BLaER1 treated with 17β-estradiol and CSF1 and Interleukin-3, amounts not matched to agents 10 nM and 100 nM (cell line): Measurements from ENCODE around the gene MAB21L4.

ENCODE experiments used
- H3K27ac ChIP-seq, 11 experiments: shearing (Covaris generic); formaldehyde crosslinking; 2 replicates each; pipeline ENCODE4 v1.8.1; 2022
- H3K27me3 ChIP-seq, 11 experiments: shearing (Covaris generic); formaldehyde crosslinking; 2 replicates each; pipeline ENCODE4 v1.8.1; 2022
- H3K36me3 ChIP-seq, 11 experiments: shearing (Covaris generic); formaldehyde crosslinking; 2 replicates each; pipeline ENCODE4 v1.8.1; 2022
- H3K4me1 ChIP-seq, 10 experiments: shearing (Covaris generic); formaldehyde crosslinking; 2 replicates each; pipeline ENCODE4 v1.8.1; 2022
- H3K4me2 ChIP-seq, 11 experiments: shearing (Covaris generic); formaldehyde crosslinking; 2 replicates each; pipeline ENCODE4 v1.8.1; 2022
- H3K4me3 ChIP-seq, 10 experiments: shearing (Covaris generic); formaldehyde crosslinking; 2 replicates each; pipeline ENCODE4 v1.8.1; 2022
- H3K9ac ChIP-seq, 11 experiments: shearing (Covaris generic); formaldehyde crosslinking; 2 replicates each; pipeline ENCODE4 v1.8.1; 2022
- H3K9me3 ChIP-seq, 11 experiments: shearing (Covaris generic); formaldehyde crosslinking; replicated peaks in 1 of 11; 2 replicates each; pipeline ENCODE4 v1.8.1; 2022
- H4K20me1 ChIP-seq, 11 experiments: shearing (Covaris generic); formaldehyde crosslinking; 2 replicates each; pipeline ENCODE4 v1.8.1; 2022
- Cebpa-rat ChIP-seq, 11 experiments: shearing (Covaris generic); IDR thresholded peaks; 2 replicates each; pipeline ENCODE4 v1.8.1; 2022

The MAB21L4 gene

DNA sequence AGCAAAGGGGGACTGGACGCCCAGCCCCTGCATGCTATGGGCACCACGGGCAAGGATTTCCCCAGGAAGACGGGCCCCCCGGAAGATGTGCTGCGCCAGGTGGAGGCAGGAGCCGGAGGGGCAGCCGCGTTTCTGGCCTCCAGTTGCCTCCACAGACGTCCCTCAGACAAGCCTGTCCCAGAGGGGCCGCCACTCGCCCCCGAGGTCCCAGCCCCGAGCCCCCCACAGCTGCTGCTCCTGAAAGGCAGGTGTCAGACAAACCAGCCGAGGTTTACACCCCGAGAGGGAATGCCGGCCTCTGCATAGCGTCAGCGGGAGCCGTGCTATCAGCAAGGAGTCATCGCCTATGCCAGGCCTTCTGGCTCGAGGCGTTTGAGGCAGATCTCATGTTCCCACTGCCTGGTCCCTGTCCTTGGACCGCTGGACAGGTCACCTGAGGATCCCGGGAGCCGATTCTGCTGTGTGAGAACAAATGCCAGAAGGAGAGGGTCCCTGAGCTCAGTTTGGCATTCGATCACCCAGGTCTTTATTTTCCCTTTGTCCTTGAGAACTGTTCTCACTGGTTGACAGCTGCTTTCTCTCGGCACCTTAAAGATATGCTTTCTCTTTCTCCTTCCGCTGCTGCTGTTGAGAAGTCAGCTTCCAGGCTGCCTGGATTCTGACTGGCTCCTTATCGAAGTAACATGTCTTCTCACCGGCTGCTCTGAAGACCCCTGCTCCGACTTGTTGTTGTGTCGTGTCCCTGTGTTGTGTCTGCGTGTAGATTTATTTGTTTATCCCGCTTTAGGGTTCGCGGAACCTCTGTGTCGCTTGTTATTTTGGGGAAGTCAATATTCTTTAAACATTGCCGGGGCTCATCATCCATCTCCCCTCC is 30.8 kb upstream of the MAB21L4 start:
- TF ChIP-seq Cebpa-rat (IDR thresholded peaks at IDR 0.05), result no peak
- no peaks in the 10 kb centered on the region for H3K27me3 ChIP-seq
- H3K9ac ChIP-seq, result peak overlapping the region in 1 of 11 experiments; percentile 34; a peak in 2 of 22 replicates
- H4K20me1 ChIP-seq, result peaks cover 0 to 16% (median 0%) of the 10 kb centered on the region in 11 experiments; a peak in 3 of 22 replicates
- H3K4me1 ChIP-seq, result peaks cover 0 to 40% (median 24%) of the 10 kb centered on the region in 10 experiments; a peak in 14 of 20 replicates
- H3K4me2 ChIP-seq, result peak overlapping the region in 6 of 11 experiments; percentile 7 to 38 (median 18); a peak in 8 of 22 replicates
- no peaks in the 10 kb centered on the region for H3K36me3 ChIP-seq
- H3K27ac ChIP-seq, result no peak overlapping the region
- H3K9me3 ChIP-seq, result no peaks in the 10 kb centered on the region
- no peak overlapping the region for H3K4me3 ChIP-seq

DNA sequence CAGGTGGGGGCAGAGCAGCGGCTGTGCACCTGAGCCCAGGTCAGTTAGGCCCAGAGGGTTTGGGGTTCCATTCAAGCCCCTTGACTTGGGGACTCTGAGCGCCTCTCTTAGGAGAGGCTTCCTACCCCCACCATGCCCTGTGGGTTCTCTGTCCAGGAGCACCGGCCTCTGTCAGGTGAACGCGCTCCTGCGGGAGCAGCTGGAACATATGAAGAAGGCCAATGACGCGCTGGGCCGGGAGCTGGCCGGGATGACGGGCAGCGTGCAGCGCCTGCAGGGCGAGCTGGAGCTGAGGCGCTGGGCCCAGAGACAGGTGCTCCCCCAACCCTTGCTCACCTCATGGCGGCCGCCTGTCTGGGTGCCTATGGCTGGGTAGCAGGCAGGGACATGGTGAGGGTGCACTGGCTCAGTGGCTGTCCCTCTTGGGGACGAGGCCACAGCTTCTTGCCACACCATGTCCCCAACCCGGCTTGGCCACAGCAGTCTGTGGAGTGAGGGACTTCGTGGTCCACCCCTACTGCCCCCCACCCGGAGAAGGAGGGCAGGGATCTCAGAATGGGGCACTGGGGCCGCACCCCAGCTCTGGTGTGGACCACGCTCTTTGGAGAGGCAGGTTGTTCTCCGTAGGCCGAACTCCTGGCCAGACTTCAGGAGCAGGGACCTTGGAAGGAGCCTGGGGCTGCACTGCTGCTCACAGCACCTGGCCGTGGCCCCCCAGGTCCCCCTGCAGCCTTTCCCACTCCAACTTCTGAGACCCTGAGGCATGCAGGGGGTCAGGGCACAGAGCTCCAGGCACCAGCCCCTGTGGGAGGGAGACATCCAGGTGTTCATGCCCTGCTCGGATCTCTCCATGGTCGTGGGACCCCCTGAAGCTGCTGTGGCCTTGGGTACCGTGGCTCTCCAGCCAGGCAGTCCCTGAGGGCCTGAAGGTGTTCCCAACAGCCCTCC is 29.9 kb upstream of the MAB21L4 start:
- Histone ChIP-seq H3K4me1 (peaks cover 0 to 40% (median 20%) of the 10 kb centered on the region in 10 experiments; a peak in 13 of 20 replicates), H3K4me2 (peak overlapping the region in 4 of 11 experiments; percentile 7 to 38 (median 16); a peak in 7 of 22 replicates), H3K27ac (no peak overlapping the region), H3K4me3 (no peak overlapping the region), H3K9ac (no peak overlapping the region), H4K20me1 (peaks cover 0 to 26% (median 0%) of the 10 kb centered on the region in 11 experiments; a peak in 3 of 22 replicates), H3K27me3 (no peaks in the 10 kb centered on the region), H3K9me3 (no peaks in the 10 kb centered on the region), H3K36me3 (no peaks in the 10 kb centered on the region)
- no peak for TF ChIP-seq Cebpa-rat (IDR thresholded peaks at IDR 0.05)

DNA sequence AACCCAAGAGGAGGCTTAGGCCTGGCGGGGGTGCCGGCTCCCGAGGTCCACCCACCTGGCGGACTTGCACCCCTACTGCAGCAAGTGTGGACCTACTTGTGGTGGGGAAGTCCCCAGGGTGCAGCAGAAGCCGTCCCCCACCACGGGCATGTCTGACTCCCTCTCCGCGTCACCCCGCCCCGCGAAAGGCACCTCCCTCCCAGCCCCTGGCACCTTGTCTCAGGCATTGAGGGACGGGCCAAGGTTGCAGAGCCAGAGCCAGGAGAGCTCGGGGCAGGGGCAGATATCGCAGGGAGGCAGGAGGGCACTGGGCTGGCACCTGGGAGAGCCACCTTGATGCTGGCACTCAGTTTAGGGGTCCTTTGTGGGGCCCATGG is 29.2 kb upstream of the MAB21L4 start:
- no peak overlapping the region for H3K9ac ChIP-seq
- H3K4me1 ChIP-seq, result peaks cover 0 to 37% (median 19%) of the 10 kb centered on the region in 10 experiments; a peak in 13 of 20 replicates
- no peak overlapping the region for H3K4me2 ChIP-seq
- H3K9me3 ChIP-seq, result no peaks in the 10 kb centered on the region
- peaks cover 0 to 32% (median 0%) of the 10 kb centered on the region in 11 experiments; a peak in 3 of 22 replicates for H4K20me1 ChIP-seq
- no peak overlapping the region for H3K27ac ChIP-seq
- TF ChIP-seq Cebpa-rat (IDR thresholded peaks at IDR 0.05), result no peak
- no peaks in the 10 kb centered on the region for H3K36me3 ChIP-seq
- H3K4me3 ChIP-seq, result no peak overlapping the region
- no peaks in the 10 kb centered on the region for H3K27me3 ChIP-seq

DNA sequence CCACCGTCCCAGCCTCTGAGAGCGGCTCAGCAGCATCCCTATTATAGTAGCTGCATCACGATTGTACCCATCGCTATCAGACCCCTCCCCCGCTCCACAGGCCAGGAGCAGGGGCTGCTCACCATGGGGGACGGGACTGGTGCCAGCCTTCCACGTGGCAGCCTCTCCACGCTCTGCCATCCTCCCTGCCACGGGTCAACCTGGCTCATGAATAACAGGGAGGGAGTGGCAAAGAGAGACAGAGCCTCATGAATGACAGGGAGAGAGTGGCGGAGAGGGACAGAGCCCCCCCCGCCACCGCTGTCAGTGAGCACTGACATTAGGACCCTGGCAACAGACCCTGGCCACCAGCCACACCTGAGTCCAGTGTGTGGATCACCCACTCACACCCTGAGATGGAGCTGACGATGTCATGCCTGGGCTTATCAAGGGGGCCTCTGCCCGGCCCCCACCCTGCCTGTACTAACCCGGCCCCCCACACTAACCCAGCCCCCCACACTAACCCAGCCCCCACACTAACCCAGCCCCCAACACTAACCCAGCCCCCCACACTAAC is 27.1 kb upstream of the MAB21L4 start:
- Histone ChIP-seq H3K9me3 (no peaks in the 10 kb centered on the region), H3K4me3 (no peak overlapping the region), H3K9ac (peak overlapping the region in 1 of 11 experiments; percentile 16; a peak in 1 of 22 replicates), H4K20me1 (peaks cover 0 to 41% (median 0%) of the 10 kb centered on the region in 11 experiments; a peak in 3 of 22 replicates), H3K27me3 (no peaks in the 10 kb centered on the region), H3K27ac (no peak overlapping the region), H3K4me2 (peak overlapping the region in 4 of 11 experiments; percentile 41 to 69 (median 56); a peak in 5 of 22 replicates), H3K4me1 (peaks cover 0 to 46% (median 25%) of the 10 kb centered on the region in 10 experiments; a peak in 13 of 20 replicates), H3K36me3 (no peaks in the 10 kb centered on the region)
- no peak for TF ChIP-seq Cebpa-rat (IDR thresholded peaks at IDR 0.05)

- Histone ChIP-seq H3K4me1 (peaks cover 0 to 53% (median 32%) of the 10 kb centered on the region in 10 experiments; a peak in 15 of 20 replicates), H3K4me2 (peak overlapping the region in 8 of 11 experiments; percentile 31 to 69 (median 52); a peak in 12 of 22 replicates), H3K27ac (no peak overlapping the region), H3K27me3 (peaks cover 0 to under 1% (median 0%) of the 10 kb centered on the region in 11 experiments; a peak in 1 of 22 replicates), H4K20me1 (peaks cover 0 to 42% (median 0%) of the 10 kb centered on the region in 11 experiments; a peak in 4 of 22 replicates), H3K36me3 (no peaks in the 10 kb centered on the region), H3K9ac (peak overlapping the region in 3 of 11 experiments; percentile 6 to 16 (median 11); a peak in 2 of 22 replicates), H3K9me3 (no peaks in the 10 kb centered on the region), H3K4me3 (no peak overlapping the region)
- no peak for TF ChIP-seq Cebpa-rat (IDR thresholded peaks at IDR 0.05)
Measured at GRCh38 chr2:240922245-240922981, 26.5 kb upstream of the MAB21L4 start.

DNA sequence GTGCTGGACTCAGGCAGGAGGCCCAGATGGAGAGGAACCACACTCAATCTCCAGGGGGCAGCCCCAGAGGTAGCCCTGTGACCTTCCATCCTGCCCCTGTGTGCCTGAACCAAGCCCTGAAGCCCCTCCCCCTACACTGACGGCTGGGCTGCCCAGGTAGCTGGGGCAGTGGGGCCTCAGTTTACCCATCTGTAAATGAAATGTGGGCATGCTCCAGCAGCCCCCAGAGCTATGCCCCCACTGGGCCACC is 26.0 kb upstream of the MAB21L4 start:
- Histone ChIP-seq H3K27ac (no peak overlapping the region), H3K4me3 (no peak overlapping the region), H3K9me3 (no peaks in the 10 kb centered on the region), H3K4me1 (peaks cover 2 to 58% (median 37%) of the 10 kb centered on the region in 10 experiments; a peak in 18 of 20 replicates), H3K27me3 (peaks cover 0 to 6% (median 0%) of the 10 kb centered on the region in 11 experiments; a peak in 3 of 22 replicates), H3K4me2 (peak overlapping the region in 8 of 11 experiments; percentile 31 to 69 (median 52); a peak in 12 of 22 replicates), H3K9ac (peak overlapping the region in 2 of 11 experiments; percentile 11 to 16; a peak in 1 of 22 replicates), H4K20me1 (peaks cover 0 to 47% (median 0%) of the 10 kb centered on the region in 11 experiments; a peak in 6 of 22 replicates), H3K36me3 (no peaks in the 10 kb centered on the region)
- no peak for TF ChIP-seq Cebpa-rat (IDR thresholded peaks at IDR 0.05)

DNA sequence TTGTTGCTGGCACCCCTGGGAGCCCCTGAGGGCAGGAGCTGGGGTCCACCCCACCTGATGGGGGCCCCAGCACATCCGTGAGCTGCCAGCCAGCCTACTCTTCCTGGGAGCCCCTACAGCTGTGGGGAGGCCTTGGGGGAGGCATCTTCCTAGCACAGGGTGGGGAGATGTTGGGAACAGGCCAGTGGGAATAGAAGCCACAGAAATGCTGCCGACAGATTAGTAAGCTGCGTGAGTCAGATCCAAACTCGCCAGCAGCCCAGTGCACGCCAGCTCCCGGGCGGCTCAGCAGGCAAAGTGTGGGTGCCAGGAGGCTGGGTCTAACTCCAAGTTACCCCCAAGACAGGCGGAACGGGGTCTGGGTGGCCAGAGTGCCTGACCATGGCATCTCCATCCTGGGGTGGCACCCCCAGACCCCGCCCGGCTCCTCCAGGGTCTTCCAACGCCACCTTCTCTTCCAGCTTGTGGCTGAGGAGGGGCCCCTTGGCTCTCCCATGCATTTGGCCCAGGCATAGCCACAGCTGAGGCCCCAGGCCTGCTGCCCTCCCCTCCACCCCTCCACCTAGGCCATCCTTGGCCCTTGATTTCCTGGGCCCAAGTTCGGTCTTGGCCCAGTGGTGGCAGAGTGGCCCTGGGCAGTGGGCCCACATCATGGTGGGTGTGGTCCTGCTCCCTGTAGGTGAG is 25.5 kb upstream of the MAB21L4 start:
- no peaks in the 10 kb centered on the region for H3K36me3 ChIP-seq
- peaks cover 0 to 10% (median 0%) of the 10 kb centered on the region in 11 experiments; a peak in 3 of 22 replicates for H3K27me3 ChIP-seq
- peaks cover 6 to 58% (median 40%) of the 10 kb centered on the region in 10 experiments; a peak in 18 of 20 replicates for H3K4me1 ChIP-seq
- peaks cover 0 to 50% (median 0%) of the 10 kb centered on the region in 11 experiments; a peak in 6 of 22 replicates for H4K20me1 ChIP-seq
- H3K9ac ChIP-seq, result peak overlapping the region in 1 of 11 experiments; percentile 16; a peak in 1 of 22 replicates
- H3K4me3 ChIP-seq, result no peak overlapping the region
- no peak overlapping the region for H3K27ac ChIP-seq
- H3K9me3 ChIP-seq, result no peaks in the 10 kb centered on the region
- TF ChIP-seq Cebpa-rat (IDR thresholded peaks at IDR 0.05), result no peak
- peak overlapping the region in 6 of 11 experiments; percentile 31 to 69 (median 56); a peak in 8 of 22 replicates for H3K4me2 ChIP-seq
